ENCODE measurements around the gene MAFB.

DNA sequence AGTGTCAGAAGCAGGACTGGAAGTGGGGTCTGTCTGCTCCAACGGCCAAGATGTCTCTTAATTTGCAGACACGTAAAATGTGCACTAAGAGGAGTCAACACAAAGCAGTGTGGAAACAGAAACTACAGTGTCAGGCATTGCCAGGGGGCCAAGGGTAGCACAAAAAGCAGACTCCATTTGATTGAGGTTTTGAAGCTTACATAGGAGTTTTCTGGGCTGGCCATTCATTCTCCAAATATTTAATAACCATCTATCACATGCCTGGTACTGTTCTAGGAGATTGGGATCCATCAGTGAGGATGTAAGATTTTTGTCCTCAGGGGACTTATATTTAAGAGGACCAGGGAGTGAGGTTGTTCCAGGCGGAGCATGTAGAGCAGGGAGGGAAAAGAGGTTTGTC, 29.5 kb downstream of the MAFB start:
- TF ChIP-seq, protein P1, sequence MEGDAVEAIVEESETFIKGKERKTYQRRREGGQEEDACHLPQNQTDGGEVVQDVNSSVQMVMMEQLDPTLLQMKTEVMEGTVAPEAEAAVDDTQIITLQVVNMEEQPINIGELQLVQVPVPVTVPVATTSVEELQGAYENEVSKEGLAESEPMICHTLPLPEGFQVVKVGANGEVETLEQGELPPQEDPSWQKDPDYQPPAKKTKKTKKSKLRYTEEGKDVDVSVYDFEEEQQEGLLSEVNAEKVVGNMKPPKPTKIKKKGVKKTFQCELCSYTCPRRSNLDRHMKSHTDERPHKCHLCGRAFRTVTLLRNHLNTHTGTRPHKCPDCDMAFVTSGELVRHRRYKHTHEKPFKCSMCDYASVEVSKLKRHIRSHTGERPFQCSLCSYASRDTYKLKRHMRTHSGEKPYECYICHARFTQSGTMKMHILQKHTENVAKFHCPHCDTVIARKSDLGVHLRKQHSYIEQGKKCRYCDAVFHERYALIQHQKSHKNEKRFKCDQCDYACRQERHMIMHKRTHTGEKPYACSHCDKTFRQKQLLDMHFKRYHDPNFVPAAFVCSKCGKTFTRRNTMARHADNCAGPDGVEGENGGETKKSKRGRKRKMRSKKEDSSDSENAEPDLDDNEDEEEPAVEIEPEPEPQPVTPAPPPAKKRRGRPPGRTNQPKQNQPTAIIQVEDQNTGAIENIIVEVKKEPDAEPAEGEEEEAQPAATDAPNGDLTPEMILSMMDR (IDR thresholded peaks at IDR 0.05; ENCODE audit: insufficient read depth, low read length, poor library complexity, severe bottlenecking) = no peak
- TF ChIP-seq EZH2phosphoT487 (conservative IDR thresholded peaks at IDR 0.05; ENCODE audit: low read length) = no peak
